Hepatocyte (in vitro differentiated cells): ENCODE results near the gene GPHN.

Experiments
- EZH2 ChIP-seq: fragments of 200-600 bp; sonication (generic); IDR thresholded peaks from 2 replicates; pipeline ENCODE4 v1.6.1; 2016; ENCODE audit warnings: antibody characterized with exemption, mild to moderate bottlenecking, borderline replicate concordance
- EZH2phosphoT487 ChIP-seq: fragments of 200-600 bp; sonication (generic); IDR thresholded peaks from one replicate; pipeline ENCODE4 v1.6.1; 2018; ENCODE audit warnings: antibody characterized with exemption, mild to moderate bottlenecking, low read depth, moderate library complexity; ENCODE audit not compliant: unreplicated experiment, severe bottlenecking
- TF ChIP-seq, protein P1 (sequence below): fragments of 200-600 bp; sonication (generic); IDR thresholded peaks from 2 replicates; pipeline ENCODE4 v1.5.1; 2016; ENCODE audit warnings: antibody characterized with exemption, mild to moderate bottlenecking; ENCODE audit not compliant: poor library complexity

DNA sequence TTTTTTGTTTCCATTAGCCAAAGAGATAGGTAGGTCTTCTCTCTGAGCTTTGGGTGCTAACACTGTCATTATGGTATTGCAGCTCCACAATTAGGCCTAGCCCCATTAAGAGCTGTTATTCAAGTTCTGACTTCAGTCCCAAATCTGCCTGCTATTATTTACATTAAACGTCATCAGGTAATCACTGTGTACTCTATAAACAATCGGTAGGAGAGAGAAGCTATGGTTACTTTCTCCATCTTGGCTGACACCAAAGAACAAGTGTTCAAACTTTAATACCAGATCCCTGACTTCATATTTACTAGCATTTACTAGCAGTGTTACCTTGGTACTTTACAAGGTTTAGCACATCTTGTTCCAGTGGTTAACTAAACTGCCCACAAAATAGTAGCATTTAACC, 376.2 kb downstream of the GPHN start:
- TF ChIP-seq, protein P1, sequence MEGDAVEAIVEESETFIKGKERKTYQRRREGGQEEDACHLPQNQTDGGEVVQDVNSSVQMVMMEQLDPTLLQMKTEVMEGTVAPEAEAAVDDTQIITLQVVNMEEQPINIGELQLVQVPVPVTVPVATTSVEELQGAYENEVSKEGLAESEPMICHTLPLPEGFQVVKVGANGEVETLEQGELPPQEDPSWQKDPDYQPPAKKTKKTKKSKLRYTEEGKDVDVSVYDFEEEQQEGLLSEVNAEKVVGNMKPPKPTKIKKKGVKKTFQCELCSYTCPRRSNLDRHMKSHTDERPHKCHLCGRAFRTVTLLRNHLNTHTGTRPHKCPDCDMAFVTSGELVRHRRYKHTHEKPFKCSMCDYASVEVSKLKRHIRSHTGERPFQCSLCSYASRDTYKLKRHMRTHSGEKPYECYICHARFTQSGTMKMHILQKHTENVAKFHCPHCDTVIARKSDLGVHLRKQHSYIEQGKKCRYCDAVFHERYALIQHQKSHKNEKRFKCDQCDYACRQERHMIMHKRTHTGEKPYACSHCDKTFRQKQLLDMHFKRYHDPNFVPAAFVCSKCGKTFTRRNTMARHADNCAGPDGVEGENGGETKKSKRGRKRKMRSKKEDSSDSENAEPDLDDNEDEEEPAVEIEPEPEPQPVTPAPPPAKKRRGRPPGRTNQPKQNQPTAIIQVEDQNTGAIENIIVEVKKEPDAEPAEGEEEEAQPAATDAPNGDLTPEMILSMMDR: no peak
- TF ChIP-seq EZH2 (no peak), EZH2phosphoT487 (no peak)
